GM12865 (cell line): ENCODE measurements around the gene OARD1.

Experiments
- DNase-seq: peaks from one replicate; pipeline ENCODE4 v3.0.0; 2010; ENCODE audit warnings: low read depth
- H3K4me3 ChIP-seq: 2 replicates; pipeline ENCODE4 v1.5.1; 2011; ENCODE audit warnings: mild to moderate bottlenecking, low read depth, low read length, control low read depth
- CTCF ChIP-seq: IDR thresholded peaks from 2 replicates; pipeline ENCODE4 v1.5.1; 2011; ENCODE audit warnings: low read length, control low read depth, low read depth, inconsistent platforms; ENCODE audit not compliant: insufficient read depth; ENCODE audit errors: missing control alignments

The OARD1 gene

DNA sequence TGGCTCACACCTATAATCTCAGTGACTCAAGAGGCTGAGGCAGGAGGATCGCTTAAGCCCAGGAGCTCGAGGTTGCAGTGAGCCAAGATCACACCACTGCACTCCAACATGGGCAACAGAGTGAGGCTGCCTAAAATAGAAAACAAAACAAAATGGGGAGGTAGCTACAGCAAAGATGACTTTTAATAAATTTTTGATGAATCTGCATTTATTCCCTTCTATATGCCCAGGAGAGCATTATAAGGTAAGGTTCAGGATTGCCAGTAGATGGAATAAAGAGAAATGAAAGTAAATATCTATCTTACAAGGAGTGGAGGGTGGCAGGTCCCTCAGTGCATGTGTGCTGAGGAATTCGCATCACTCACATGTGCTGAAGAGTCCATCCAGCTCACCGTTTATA lies 57.4 kb downstream of the OARD1 start:
- no peak for TF ChIP-seq CTCF
- DNase-seq = no peak
- no peak overlapping the region for H3K4me3 ChIP-seq
